ENCODE results near the gene MED9. TPM values are rescaled to one million over a fixed set of nuclear protein-coding genes. Genes with fewer than 3 reads are reported as not detected.

The MED9 gene
- total and polyA plus RNA-seq, 9 of the 15 experiments (the other 6 are each of a cell fraction or from before 2014, with no cell fraction given), result 2.2 to 15.8 (median 12.7) TPM

DNA sequence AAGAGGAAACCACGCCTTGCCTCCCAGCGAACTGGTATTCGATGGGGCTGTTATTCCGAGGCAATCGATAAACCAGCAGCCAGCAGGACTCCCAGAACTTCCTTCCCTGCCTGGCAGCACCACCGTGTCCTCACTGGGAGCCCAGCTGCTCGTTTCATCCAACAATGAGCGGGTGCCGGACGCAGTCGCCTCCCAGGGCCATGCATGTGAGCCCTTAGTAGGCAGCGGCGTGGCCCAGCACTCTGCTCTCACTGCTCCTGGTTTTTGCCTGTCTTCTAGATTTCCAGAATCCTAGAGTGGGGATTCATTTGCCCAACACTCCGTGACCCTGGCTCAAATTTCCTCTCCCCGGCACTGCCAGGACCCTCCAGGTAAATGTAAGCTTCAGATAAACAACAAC lies 48.5 kb downstream of the MED9 start (continued):
- TF ChIP-seq, protein P1, sequence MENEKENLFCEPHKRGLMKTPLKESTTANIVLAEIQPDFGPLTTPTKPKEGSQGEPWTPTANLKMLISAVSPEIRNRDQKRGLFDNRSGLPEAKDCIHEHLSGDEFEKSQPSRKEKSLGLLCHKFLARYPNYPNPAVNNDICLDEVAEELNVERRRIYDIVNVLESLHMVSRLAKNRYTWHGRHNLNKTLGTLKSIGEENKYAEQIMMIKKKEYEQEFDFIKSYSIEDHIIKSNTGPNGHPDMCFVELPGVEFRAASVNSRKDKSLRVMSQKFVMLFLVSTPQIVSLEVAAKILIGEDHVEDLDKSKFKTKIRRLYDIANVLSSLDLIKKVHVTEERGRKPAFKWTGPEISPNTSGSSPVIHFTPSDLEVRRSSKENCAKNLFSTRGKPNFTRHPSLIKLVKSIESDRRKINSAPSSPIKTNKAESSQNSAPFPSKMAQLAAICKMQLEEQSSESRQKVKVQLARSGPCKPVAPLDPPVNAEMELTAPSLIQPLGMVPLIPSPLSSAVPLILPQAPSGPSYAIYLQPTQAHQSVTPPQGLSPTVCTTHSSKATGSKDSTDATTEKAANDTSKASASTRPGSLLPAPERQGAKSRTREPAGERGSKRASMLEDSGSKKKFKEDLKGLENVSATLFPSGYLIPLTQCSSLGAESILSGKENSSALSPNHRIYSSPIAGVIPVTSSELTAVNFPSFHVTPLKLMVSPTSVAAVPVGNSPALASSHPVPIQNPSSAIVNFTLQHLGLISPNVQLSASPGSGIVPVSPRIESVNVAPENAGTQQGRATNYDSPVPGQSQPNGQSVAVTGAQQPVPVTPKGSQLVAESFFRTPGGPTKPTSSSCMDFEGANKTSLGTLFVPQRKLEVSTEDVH (IDR thresholded peaks at IDR 0.05; ENCODE audit: low read depth, partially characterized antibody), result no peak
- no peak for TF ChIP-seq CREBBP (IDR thresholded peaks at IDR 0.05; ENCODE audit: low read depth, low read length)

DNA sequence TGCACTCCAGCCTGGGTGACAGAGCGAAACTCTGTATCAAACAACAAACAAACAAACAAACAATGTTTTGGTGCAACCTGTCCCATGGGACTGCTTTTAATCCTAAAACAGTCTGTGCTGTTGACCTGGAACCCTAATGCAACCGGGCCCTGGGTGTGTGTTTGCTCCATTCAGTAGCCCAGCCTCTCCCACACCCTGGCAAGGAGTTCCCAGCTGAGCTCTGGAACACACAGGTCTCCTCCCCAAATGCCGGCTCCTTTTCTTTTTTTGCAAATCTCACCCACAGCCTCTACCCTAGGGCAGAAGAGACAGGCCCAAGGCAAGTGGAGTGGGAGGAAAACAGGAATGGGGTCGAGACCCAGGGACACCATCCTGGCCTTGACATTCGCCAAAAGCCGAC lies 49.2 kb downstream of the MED9 start:
- DNase-seq (ENCODE audit: extremely low read depth in 1 of 4, low spot score in 3 of 4) (no peak), ATAC-seq (no peak), FAIRE-seq (no peak)
- in situ Hi-C loops (cut with MboI), result no loop called here
- Histone ChIP-seq H4K20me1 (replicated peaks; ENCODE audit: control insufficient read depth, insufficient read depth, low read length) (no peaks in the 10 kb centered on the region), H3K79me2 (ENCODE audit: control insufficient read depth, insufficient read depth, low read length) (no peaks in the 10 kb centered on the region), H2AFZ (ENCODE audit: low read depth, low read length) (no peak overlapping the region), H3K36me3 (ENCODE audit: control insufficient read depth, insufficient read depth, low read length) (no peaks in the 10 kb centered on the region), H3K4me3 (no peak overlapping the region), H3K4me1 (replicated peaks in 1 of 2; ENCODE audit: control insufficient read depth in 2 of 2, insufficient read depth in 2 of 2, low read length in 2 of 2) (peaks cover 0 to 14% of the 10 kb centered on the region in 2 experiments; a peak in 2 of 5 replicates), H3K9me3 (replicated peaks; ENCODE audit: control insufficient read depth, insufficient read depth, low read depth, low read length) (no peaks in the 10 kb centered on the region), H3K27ac (ENCODE audit: extremely low read depth, low read depth, low read length) (no peak overlapping the region), H3K27me3 (ENCODE audit: control insufficient read depth in 2 of 2, insufficient read depth in 2 of 2, low read length in 2 of 2) (no peaks in the 10 kb centered on the region), H3K9ac (ENCODE audit: insufficient read depth in 1 of 2, low read depth in 2 of 2, low read length in 2 of 2) (no peak overlapping the region), H3K4me2 (ENCODE audit: insufficient read depth, low read length) (no peak overlapping the region), H3K9me1 (ENCODE audit: control insufficient read depth, insufficient read depth, low read length) (no peaks in the 10 kb centered on the region)
- POLR2A ChIA-PET, result interaction anchor here (1.1 kb wide), 1 partner anchor 13 kb away, joined by 6 read pairs; no protein-coding TSS in a partner anchor
- BruUV-seq (replicated peaks), result no TSS peak
- WGBS (ENCODE audit: insufficient coverage, low coverage, missing lambda C conversion rate), result 71% methylated on average over 2 of the region's 6 CpGs
- intact Hi-C loops (cut with micrococcal nuclease), result no loop called here
- TF ChIP-seq CBX5 (IDR thresholded peaks at IDR 0.05; ENCODE audit: borderline replicate concordance, low read depth) (no peak), NR2C1 (IDR thresholded peaks at IDR 0.05) (no peak), NR2C1 (tag; IDR thresholded peaks at IDR 0.05) (no peak), SMAD1 (IDR thresholded peaks at IDR 0.05; ENCODE audit: low read depth, low read length, partially characterized antibody) (no peak), SNIP1 (IDR thresholded peaks at IDR 0.05; ENCODE audit: low read depth) (no peak), KDM1A (IDR thresholded peaks at IDR 0.05) (no peak), STAT5B (CRISPR knock-in tag; IDR thresholded peaks at IDR 0.05) (no peak), XRCC5 (IDR thresholded peaks at IDR 0.05; ENCODE audit: low read depth, low read length) (no peak), E2F3 (CRISPR knock-in tag; IDR thresholded peaks at IDR 0.05) (no peak), PTBP1 (IDR thresholded peaks at IDR 0.05; ENCODE audit: low read depth, low read length) (no peak), HDAC2 (IDR thresholded peaks at IDR 0.05) (no peak)
- TF ChIP-seq, protein P2, sequence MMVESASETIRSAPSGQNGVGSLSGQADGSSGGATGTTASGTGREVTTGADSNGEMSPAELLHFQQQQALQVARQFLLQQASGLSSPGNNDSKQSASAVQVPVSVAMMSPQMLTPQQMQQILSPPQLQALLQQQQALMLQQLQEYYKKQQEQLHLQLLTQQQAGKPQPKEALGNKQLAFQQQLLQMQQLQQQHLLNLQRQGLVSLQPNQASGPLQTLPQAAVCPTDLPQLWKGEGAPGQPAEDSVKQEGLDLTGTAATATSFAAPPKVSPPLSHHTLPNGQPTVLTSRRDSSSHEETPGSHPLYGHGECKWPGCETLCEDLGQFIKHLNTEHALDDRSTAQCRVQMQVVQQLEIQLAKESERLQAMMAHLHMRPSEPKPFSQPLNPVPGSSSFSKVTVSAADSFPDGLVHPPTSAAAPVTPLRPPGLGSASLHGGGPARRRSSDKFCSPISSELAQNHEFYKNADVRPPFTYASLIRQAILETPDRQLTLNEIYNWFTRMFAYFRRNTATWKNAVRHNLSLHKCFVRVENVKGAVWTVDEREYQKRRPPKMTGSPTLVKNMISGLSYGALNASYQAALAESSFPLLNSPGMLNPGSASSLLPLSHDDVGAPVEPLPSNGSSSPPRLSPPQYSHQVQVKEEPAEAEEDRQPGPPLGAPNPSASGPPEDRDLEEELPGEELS (CRISPR knock-in tag; IDR thresholded peaks at IDR 0.05; ENCODE audit: borderline replicate concordance), result no peak
- TF ChIP-seq, protein P3, sequence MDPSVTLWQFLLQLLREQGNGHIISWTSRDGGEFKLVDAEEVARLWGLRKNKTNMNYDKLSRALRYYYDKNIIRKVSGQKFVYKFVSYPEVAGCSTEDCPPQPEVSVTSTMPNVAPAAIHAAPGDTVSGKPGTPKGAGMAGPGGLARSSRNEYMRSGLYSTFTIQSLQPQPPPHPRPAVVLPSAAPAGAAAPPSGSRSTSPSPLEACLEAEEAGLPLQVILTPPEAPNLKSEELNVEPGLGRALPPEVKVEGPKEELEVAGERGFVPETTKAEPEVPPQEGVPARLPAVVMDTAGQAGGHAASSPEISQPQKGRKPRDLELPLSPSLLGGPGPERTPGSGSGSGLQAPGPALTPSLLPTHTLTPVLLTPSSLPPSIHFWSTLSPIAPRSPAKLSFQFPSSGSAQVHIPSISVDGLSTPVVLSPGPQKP (CRISPR knock-in tag; IDR thresholded peaks at IDR 0.05), result no peak
- CTCF ChIA-PET (ENCODE audit: low intra/inter-chr PET ratio), result no interaction called here

All from K562 (cell line).